OCI-LY3 (cell line): ENCODE measurements around the gene RUNX3.

ENCODE experiments used
- H2AFZ ChIP-seq: fragments of 200-600, 300-600 bp; shearing (Covaris generic); 2 replicates; pipeline ENCODE4 v1.6.0; 2014; ENCODE audit warnings: antibody characterized with exemption, low read depth, low read length
- H3K27ac ChIP-seq: fragments of 200-600, 300-600 bp; sonication (generic); 2 replicates; pipeline ENCODE4 v1.5.1; 2014; ENCODE audit warnings: mild to moderate bottlenecking, low read length, moderate library complexity, mixed read lengths
- H3K27me3 ChIP-seq: fragments of 200-600, 300-600 bp; sonication (generic); 2 replicates; pipeline ENCODE4 v1.6.1; 2014; ENCODE audit warnings: low read depth, low read length, mixed read lengths
- H3K36me3 ChIP-seq: fragments of 200-600, 300-600 bp; sonication (generic); replicated peaks from 2 replicates; pipeline ENCODE3; 2014; ENCODE audit warnings: low read depth, low read length, mixed read lengths
- H3K4me1 ChIP-seq: fragments of 300-600, 200-600 bp; sonication (generic); 2 replicates; pipeline ENCODE4 v1.6.1; 2014; ENCODE audit warnings: low read length, mixed read lengths
- H3K4me2 ChIP-seq: fragments of 200-600, 300-600 bp; sonication (generic); 2 replicates; pipeline ENCODE4 v1.6.1; 2014; ENCODE audit warnings: low read length, mixed read lengths
- H3K4me3 ChIP-seq: fragments of 300-600, 200-600 bp; sonication (generic); 2 replicates; pipeline ENCODE4 v1.5.1; 2014; ENCODE audit warnings: antibody characterized with exemption, mild to moderate bottlenecking, low read length, moderate library complexity
- H3K79me2 ChIP-seq: fragments of 300-600, 200-600 bp; shearing (Covaris generic); 2 replicates; pipeline ENCODE4 v1.6.1; 2014; ENCODE audit warnings: mild to moderate bottlenecking, low read length, mixed read lengths
- H3K9ac ChIP-seq: fragments of 300-600, 200-600 bp; shearing (Covaris generic); 2 replicates; pipeline ENCODE4 v1.6.0; 2014; ENCODE audit warnings: mild to moderate bottlenecking, low read length, moderate library complexity
- H3K9me3 ChIP-seq: fragments of 200-600, 300-600 bp; shearing (Covaris generic); 2 replicates; pipeline ENCODE4 v1.6.1; 2014; ENCODE audit warnings: low read length, mixed read lengths; ENCODE audit not compliant: insufficient read depth
- H4K20me1 ChIP-seq: fragments of 200-600, 300-600 bp; sonication (generic); 2 replicates; pipeline ENCODE4 v1.6.1; 2016; ENCODE audit warnings: low read length, mixed read lengths; ENCODE audit not compliant: insufficient read depth
- EZH2phosphoT487 ChIP-seq: fragments of 200-600 bp; shearing (Covaris generic); IDR thresholded peaks from 2 replicates; pipeline ENCODE4 v1.6.1; 2018; ENCODE audit warnings: antibody characterized with exemption, mixed run types, low read depth
- TF ChIP-seq, protein P1 (sequence below): fragments of 200-600, 300-600 bp; sonication (generic); IDR thresholded peaks from 2 replicates; pipeline ENCODE4 v1.5.1; 2014; ENCODE audit warnings: antibody characterized with exemption, low read length, low read depth

Gene RUNX3

GRCh38 chr1:24944318-24944717 lies 14.2 kb upstream of the RUNX3 start:
- Histone ChIP-seq H3K9me3 (no peaks in the 10 kb centered on the region), H3K27ac (no peak overlapping the region), H3K4me3 (no peak overlapping the region), H3K36me3 (no peaks in the 10 kb centered on the region), H3K79me2 (no peaks in the 10 kb centered on the region), H2AFZ (no peak overlapping the region), H3K4me1 (peaks cover 34% of the 10 kb centered on the region), H4K20me1 (no peaks in the 10 kb centered on the region), H3K4me2 (no peak overlapping the region), H3K27me3 (no peaks in the 10 kb centered on the region), H3K9ac (no peak overlapping the region)
- TF ChIP-seq, protein P1, sequence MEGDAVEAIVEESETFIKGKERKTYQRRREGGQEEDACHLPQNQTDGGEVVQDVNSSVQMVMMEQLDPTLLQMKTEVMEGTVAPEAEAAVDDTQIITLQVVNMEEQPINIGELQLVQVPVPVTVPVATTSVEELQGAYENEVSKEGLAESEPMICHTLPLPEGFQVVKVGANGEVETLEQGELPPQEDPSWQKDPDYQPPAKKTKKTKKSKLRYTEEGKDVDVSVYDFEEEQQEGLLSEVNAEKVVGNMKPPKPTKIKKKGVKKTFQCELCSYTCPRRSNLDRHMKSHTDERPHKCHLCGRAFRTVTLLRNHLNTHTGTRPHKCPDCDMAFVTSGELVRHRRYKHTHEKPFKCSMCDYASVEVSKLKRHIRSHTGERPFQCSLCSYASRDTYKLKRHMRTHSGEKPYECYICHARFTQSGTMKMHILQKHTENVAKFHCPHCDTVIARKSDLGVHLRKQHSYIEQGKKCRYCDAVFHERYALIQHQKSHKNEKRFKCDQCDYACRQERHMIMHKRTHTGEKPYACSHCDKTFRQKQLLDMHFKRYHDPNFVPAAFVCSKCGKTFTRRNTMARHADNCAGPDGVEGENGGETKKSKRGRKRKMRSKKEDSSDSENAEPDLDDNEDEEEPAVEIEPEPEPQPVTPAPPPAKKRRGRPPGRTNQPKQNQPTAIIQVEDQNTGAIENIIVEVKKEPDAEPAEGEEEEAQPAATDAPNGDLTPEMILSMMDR: no peak
- no peak for TF ChIP-seq EZH2phosphoT487

GRCh38 chr1:24942789-24943188 lies 12.7 kb upstream of the RUNX3 start:
- H3K27ac ChIP-seq: no peak overlapping the region
- H3K4me2 ChIP-seq: no peak overlapping the region
- H3K4me3 ChIP-seq: no peak overlapping the region
- no peaks in the 10 kb centered on the region for H4K20me1 ChIP-seq
- H3K4me1 ChIP-seq: peaks cover 26% of the 10 kb centered on the region
- H3K27me3 ChIP-seq: no peaks in the 10 kb centered on the region
- H2AFZ ChIP-seq: no peak overlapping the region
- no peaks in the 10 kb centered on the region for H3K79me2 ChIP-seq
- no peaks in the 10 kb centered on the region for H3K9me3 ChIP-seq
- no peaks in the 10 kb centered on the region for H3K36me3 ChIP-seq
- TF ChIP-seq, protein P1: no peak
- TF ChIP-seq EZH2phosphoT487: no peak
- H3K9ac ChIP-seq: no peak overlapping the region

DNA sequence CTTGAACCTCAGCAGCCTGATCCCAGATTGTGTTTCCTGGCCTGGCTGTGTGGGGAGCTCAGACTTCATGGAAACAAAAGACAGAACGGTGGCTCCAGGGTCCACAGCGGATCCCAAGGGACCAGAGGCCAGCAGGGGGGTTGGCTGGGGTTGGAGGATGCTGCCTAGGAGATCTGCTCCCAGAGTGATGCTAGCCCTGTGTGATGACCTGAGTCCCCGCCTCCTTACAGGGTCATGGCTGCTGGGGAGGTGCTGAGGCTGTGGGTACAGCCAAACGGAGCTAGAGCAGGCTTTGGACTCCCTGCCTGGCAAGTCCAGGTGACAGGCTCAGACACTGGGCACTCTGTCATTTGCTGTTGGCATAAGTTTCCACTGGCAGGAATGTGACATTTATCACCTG lies 11.5 kb upstream of the RUNX3 start:
- Histone ChIP-seq H4K20me1 (no peaks in the 10 kb centered on the region), H3K27me3 (no peaks in the 10 kb centered on the region), H2AFZ (no peak overlapping the region), H3K9ac (no peak overlapping the region), H3K9me3 (no peaks in the 10 kb centered on the region), H3K4me2 (no peak overlapping the region), H3K4me1 (peaks cover 14% of the 10 kb centered on the region; the same call in 1 of the 2 replicates), H3K79me2 (no peaks in the 10 kb centered on the region), H3K4me3 (no peak overlapping the region), H3K36me3 (no peaks in the 10 kb centered on the region), H3K27ac (no peak overlapping the region)
- TF ChIP-seq, protein P1: no peak
- TF ChIP-seq EZH2phosphoT487: no peak

DNA sequence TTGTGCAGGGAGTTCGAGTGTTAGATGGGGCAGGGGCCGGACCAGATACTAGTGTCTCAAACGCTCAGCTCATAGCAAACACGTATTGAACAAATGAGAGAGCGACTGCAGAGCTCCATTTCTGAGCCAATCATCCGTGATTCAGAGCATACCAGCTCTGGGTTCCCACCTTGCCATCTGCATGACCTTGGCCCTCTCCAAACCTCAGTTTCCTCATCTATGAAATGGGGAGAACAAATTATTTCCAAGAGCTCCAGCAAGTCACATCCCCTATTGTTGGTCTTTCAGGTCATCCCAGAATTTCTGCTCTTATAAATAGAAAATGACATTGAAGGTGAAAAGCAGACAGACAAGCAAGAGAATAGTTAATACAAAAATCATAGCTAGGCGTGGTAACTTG lies 10.2 kb upstream of the RUNX3 start:
- no peak overlapping the region for H3K9ac ChIP-seq
- TF ChIP-seq EZH2phosphoT487: no peak
- TF ChIP-seq, protein P1: no peak
- H2AFZ ChIP-seq: no peak overlapping the region
- peaks cover 25% of the 10 kb centered on the region for H3K4me1 ChIP-seq
- no peak overlapping the region for H3K4me3 ChIP-seq
- no peaks in the 10 kb centered on the region for H3K79me2 ChIP-seq
- no peaks in the 10 kb centered on the region for H4K20me1 ChIP-seq
- H3K36me3 ChIP-seq: no peaks in the 10 kb centered on the region
- no peak overlapping the region for H3K4me2 ChIP-seq
- H3K27me3 ChIP-seq: no peaks in the 10 kb centered on the region
- H3K9me3 ChIP-seq: no peaks in the 10 kb centered on the region
- H3K27ac ChIP-seq: no peak overlapping the region
